ENCODE measurements around the gene TMPRSS15.

The TMPRSS15 gene

DNA sequence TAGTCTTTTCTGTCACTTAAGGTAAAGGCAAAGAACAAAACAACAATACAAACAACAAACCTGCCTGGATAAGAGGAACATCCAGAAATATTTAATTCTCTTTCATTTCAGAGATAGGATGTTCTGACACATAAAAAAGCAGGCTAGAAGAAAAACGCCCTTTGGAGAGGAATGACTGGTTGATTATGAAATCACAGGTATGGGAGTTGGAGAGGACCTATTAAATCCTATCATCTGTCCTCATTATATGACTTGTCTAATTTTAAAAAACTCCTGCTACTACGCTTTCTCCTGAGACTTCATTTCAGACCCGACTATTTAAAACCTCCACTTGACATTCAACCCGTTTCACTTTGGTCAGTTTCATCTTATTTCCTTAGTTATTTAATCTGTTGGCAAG lies 54.1 kb downstream of the TMPRSS15 start:
- DNase-seq (ENCODE audit: low spot score), result peak; percentile 2

DNA sequence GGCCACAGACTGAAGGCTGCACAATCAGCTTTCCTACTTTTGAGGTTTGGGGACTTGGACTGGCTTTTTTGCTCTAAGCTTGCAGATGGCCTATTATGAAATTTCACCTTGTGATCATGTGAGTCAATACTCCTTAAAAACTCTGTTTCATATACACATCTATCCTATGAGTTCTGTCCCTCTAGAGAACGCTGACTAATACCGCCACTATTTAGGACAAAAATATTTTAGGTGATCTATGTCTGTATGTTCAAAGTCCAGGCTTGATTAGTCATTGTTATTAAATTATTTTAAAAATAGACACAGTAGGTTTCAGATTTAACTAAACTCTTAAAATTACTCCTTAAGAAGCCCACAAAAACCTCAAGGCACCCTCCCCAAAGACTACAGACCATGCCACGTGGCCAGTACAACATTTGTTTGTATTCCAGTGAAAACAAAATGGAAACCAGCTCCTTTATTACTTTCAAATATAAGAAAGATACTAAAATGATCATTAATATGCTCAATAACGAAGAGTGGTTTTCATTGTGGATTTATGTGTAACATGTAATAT lies 63.1 kb downstream of the TMPRSS15 start:
- no peak for DNase-seq (ENCODE audit: low spot score)

DNA sequence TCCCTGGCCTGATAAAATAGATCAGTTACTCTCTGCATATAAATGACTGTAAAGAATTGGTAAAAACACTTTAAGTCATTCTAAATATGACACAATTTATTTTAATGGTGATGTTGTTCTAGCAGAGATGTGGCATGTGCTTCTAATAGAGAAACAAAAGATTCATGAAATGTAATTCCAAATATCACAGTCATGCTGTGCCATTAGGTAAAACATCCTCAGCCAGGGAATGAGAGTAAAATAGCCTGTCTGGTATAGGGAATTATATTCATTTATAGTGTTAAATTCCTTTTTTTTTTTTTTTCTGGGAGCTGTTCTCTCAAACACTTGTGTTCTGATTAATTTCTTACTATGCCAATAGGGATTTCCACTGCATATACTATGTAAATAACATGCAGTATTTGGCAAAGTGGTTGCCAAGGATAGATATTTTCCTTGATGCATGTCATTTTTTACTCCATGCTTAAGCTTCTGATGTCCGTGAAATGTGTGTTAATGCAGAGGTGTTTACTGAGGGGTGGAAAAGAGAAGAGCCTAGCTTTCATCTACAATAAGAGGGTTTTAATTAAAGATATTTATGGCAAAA lies 67.8 kb downstream of the TMPRSS15 start:
- DNase-seq (ENCODE audit: low spot score), result no peak

DNA sequence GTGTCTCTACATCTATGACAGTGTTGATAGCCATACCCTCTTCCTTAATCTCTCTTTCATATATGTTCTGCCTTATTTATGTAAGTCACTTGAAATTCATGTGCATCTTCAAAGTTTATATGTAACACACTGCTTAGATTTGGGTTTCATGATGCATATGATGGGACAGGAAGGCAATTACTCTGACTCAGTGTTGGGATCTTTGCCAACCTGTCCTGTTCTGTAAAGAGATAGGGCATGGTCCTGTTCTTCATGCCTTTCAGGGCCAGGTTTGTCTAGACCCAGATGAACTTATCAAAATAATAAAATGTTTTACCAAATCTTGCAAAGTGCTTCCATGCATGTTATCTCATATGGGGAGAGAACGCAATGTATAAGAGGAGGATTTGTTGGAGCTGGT lies 69.5 kb downstream of the TMPRSS15 start:
- no peak for DNase-seq (ENCODE audit: low spot score)

DNA sequence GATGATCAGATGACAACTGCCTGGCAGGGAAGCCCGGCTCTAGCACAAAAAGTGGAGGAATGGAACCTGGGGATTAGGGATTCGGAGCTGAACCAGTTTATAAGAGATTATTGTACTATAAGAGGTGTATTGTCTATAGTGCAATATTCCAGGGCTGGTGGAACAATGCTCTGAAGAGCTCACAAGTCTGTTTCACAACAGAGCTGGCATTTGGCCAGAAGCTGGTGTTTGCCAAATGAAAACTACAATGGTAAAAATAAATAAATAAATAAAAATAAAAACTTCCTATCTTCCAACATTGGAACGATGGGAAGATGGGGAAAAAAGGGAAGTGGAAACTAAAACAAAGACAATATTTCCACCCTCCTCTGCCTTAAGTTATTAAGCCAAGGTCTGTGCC lies 85.4 kb downstream of the TMPRSS15 start:
- DNase-seq (ENCODE audit: low spot score), result no peak

DNA sequence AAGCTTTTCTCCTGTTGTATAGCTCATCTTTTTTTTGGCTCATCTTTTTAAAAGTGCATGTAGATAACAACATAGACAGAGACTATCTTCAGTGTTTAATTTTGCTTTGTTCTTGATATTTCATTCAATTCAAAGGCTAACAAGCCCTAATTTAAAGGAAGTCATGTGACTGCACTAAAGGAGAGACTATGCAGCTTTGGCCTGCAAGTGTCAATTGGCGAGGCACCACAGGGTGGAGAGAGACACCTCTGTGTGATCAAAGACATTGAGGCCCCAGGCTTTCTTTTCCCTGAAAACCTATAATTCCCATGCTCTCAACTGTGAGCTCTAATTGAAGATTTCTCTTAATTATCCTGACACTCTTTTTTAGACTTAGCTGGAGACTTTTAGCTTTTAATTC lies 105.4 kb downstream of the TMPRSS15 start:
- DNase-seq (ENCODE audit: low spot score), result no peak

DNA sequence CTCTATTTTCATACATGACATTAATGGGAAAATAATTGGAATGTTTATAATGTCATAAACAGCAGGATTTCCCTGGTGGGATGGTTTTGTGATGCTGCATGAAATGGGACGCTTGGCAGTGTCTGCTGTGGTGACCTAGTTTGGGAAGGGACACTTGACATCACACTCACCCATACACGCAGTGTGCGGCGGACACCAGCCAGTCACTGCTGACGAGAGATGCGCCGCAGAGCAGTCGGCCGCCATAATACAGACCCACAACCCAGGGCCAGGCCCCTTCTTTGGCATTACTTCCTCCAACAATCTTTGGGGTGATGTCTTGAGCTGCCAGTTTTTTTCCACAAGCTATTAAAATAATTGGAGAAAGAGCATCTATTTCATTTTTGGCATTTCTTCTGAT lies 109.5 kb downstream of the TMPRSS15 start:
- DNase-seq (ENCODE audit: low spot score), result no peak

DNA sequence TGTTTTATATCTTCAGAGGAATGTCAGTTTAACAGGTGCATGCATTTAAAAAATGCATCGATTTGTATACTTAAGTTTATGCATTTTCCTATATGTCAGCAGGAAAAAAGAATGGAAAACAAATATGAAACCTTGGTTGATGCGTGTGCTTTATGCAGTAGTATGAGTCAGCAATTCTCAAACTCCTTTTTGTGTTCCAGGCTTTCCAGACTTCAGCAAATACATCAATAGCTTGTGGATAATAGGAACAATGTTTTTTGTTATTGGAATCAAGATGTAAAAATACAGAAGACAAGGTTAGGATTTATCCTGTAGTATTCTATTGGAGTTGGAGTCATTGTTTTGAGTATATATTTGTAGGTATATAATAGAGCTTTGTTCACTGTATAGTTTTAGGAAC lies 113.7 kb downstream of the TMPRSS15 start:
- no peak for DNase-seq (ENCODE audit: low spot score)

DNA sequence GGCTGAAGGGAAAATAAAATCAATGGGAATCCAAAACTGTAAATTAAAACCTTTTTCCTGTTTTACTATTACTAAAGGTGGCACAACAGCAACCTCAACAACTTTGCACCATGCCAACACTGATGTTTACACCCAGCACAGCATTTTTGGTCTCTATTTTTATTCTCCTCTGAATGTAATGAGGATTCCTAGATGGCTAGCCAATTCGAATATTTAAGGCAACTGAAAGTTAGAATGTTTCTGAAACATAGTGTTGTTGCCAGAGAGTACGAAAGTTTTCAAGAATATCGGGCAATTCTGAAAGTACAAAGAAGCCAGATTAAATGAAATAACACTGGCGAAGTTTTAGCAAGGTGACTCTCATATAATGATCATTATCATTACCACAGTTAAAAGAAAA lies 118.2 kb downstream of the TMPRSS15 start:
- no peak for DNase-seq (ENCODE audit: low spot score)

DNA sequence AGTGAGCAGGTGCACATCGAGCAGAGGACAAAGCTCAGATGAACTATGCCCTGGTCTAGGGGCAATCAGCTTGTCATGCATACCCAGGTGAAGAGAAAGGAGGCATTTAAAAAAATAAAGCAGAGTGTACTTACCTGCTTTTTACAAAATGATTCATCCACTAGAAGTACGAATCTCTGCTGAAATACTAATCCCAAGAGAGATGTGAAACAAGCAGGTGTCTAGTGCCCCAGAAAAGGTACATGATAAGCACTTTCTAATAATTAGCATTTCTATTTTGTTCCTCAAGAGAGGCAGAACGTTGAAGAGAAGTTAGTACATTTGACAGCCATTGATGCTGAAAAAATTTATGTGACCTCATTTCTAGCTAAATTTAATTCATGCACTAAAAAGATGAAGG lies 127.8 kb downstream of the TMPRSS15 start:
- peak; percentile 57 for DNase-seq (ENCODE audit: low spot score)

DNA sequence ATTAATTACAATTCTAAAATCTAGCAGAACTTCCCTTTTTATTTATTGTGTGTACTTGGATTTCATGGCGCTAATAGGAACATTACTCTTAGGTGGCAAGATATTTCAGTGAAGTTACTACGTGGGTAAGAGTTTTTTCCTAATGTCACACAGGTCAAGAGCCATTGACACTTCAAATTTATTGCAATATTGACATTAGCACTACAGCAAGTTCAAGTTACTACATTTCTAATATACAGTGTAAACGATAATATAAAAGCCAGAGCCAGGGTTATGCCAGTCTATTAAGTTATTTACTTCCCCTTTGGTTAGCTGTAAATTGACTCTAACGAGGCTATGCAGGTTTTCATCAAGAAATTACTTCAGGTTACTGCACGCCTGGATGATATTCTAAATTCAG lies 129.2 kb downstream of the TMPRSS15 start:
- no peak for DNase-seq (ENCODE audit: low spot score)

DNA sequence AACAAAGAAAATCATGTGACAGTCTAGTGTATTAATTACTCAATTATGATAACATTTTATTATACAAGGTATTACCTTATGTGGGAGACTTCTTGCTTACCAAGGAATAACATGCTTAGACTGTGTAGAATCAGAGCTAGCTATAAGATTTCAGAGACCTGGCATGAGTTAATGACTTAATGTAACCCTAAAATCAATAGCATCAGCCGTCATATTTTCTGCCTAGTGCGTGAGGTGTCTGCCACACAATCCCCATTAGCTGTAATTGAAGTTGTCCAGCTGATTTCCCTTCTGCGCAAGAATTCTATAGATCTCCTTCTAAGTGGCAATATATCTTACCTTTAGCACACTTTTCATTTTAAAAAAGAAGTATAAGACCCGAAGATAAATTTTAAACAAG lies 130.2 kb downstream of the TMPRSS15 start:
- DNase-seq (ENCODE audit: low spot score), result no peak

DNA sequence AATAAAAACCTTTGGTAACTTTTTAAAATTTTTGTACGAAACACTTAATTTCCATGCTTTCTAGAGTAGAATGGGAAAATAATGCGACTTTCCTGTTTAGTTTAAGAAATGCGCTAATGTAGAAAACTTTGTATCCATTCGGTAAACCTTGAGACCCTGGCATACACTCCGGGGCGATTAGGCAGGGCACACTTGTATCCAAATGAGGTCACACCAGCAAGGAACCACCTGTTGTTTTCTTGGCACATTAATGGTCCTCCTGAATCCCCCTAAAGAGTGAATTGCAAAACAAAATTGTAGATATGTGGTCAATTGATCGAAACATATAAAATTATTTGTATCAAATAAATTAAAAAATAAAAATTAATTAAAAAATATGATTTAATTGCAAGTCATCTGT lies 133.7 kb downstream of the TMPRSS15 start:
- DNase-seq (ENCODE audit: low spot score), result no peak

DNA sequence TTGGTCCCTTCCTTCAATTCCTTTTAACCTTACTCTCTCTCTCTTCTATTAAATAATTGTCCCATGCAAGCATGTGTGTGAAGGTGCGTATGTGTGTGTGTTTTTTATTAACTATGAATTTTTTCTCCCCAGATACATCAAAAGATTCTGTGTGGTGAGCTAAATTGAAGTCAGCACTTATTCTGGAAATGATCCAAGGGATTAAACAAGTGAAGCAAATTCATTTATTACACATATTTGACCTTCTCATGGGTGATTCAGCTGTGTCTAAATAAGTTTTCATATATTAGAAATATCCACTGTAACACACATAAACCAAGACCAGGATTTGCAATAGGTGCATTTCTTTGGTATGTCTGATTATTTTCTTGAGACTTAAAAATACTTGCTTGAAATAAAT lies 134.7 kb downstream of the TMPRSS15 start:
- DNase-seq (ENCODE audit: low spot score), result no peak

DNA sequence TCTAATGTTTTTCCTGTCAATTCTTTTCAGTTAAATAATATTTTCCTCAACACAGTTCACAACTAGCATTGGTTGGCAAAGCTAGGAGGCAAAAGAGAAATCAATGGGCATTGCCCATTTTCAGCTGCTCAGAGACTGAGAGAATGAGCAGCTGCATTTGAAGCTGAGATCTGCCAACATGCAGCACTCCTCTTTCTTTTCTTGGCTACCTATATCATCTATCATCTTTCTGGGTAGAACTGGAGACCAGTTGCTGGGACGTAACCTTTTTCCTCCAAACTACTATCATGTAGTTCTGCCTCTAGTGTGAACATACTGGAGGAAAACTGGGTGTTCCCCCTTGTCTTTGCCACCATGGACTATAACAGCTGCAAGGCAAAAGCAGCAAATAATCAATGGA lies 136.1 kb downstream of the TMPRSS15 start:
- no peak for DNase-seq (ENCODE audit: low spot score)

DNA sequence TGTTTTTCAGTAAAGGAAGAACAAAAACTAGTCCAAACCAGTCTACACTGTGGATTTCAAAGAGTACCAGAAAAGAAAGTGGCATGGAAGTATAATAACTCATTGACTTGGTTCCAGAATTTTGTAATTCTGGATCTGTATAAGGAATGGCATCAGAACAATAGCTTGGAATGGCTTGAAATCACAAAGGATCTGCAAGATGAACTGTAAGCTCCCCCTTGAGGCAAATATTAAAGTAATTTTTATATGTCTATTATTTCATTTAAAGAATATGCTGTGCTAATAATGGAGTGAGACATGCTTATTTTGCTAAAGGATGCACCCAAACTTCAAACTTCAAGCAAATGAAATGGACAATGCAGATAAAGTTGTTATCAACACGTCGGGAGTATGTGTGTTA lies 137.6 kb downstream of the TMPRSS15 start:
- no peak for DNase-seq (ENCODE audit: low spot score)

DNA sequence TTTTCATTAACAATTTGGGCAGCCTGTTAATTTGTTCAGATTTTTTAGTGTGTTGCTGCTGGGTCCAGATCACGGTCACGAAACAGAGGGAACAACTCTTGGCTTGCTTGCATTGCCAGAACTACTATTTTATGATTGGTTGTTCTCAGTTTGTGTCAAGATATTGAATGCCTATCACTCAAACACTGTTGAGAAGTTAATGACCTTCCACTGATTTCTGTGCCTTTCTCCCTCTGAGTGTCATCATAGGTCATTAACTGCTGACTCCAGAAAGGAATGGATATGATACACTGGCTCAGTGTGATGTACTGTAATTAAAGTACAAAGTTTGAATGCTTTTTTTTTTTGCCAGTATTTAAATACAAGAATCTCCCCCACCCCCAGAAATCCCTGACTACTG lies 149.8 kb downstream of the TMPRSS15 start:
- DNase-seq (ENCODE audit: low spot score), result no peak

DNA sequence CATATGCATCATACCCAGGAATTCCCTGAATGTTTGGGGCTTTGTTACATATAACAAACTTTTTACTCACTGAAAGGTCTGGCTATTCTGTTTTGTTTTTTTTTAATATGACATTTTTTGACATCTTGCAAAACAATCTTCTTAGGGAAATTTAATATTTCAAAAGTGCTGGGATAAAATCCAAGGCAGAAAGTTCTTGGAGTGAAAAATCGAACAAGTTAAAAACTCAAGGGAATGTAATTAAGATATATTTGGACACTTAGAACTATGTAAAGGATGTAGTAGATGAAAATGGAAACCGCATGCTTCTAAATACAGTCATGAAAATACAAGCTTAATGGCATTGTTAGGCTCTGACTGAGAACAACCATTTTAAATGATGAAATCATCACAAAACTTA lies 150.4 kb downstream of the TMPRSS15 start:
- no peak for DNase-seq (ENCODE audit: low spot score)

DNA sequence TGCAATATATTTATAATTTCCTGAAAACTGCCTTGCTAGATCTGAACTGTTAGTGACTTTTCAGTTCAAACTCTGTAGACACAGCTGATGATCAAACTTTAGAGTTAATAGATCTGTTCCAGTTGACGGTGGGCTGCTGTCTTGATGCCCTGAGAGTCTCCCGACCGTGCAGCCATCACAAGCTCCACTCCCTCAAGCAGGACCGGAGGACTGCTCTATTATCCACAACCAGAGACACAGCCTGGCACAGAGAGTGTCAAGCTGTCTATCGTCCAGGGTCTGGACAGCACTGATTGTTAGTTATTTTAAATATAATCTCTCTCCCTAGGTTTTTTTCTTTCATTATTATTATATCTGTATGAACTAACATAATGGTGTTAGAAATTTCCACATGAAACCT lies 150.9 kb downstream of the TMPRSS15 start:
- no peak for DNase-seq (ENCODE audit: low spot score)

DNA sequence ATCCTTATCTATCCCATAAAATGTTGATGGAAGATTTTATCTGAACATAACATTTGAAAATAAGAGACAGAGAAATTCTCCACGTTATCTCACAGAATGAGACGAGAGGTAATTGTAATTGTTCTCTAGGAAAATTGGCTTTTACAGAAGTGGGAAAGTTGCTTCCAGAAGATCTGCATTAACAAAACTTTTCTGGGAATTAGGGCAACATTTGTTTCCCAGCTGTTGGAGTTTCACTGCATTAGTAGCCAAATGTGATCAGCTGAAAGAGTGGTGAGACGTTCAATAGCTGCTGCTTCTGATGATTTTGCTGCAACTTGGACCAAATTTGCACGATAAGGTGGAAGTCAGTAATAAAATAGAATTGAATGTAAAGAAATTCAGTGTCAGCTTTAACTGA lies 151.3 kb downstream of the TMPRSS15 start:
- no peak for DNase-seq (ENCODE audit: low spot score)

DNA sequence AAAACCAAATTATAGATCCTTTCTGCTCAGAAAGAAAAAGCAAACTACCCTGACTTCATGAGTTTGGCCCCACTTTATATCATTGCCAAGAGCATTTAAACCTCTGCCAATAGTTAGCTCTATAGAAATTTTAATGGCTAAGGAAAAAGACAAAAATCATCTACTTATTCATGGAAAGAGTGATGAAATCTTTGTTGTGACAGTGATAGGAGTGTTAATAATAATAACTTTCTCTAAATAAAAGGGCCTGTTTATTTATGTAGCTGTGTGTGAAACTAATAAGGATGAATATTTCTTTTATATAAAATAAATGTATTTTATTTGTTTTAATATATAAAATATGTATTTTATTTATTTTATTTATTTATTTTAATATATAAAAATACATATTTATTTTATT lies 152.5 kb downstream of the TMPRSS15 start:
- no peak for DNase-seq (ENCODE audit: low spot score)

DNA sequence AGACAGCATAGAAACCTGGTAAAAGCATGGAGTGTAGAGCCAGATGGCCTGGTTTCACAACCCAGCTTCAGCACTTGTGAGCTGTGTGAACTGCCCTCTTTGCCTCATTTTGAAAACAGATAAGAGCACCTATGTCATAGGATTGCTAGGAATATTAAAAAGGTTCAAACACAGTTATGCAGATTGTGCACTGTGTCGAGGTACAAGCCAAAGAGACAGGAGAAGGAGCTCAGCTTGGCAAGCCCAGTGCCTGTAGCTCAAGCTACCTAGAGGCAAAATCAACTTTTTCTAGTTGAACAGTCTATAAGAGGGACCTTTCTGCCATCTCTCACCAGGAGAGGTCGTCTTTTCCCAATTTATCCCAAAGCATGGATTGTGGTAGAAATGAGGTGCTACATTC lies 153.9 kb downstream of the TMPRSS15 start:
- DNase-seq (ENCODE audit: low spot score), result no peak

DNA sequence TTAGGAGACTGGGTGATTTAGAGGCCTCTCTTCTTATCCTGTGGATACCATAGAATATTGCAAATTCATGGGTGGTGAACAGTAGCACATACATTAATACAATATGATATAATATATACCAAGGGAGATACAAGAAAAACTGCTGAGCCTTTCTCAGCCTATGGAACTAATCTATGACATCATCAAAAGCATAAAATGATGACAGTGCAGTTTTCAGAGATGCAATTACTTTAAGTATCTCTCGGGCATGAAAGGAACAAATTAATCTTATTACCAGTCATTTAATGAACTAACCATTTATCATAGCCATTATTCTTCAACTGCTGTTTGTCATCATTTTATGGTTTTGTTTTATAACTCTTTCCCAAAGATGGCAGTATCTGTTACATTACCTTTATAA lies 155.4 kb downstream of the TMPRSS15 start:
- DNase-seq (ENCODE audit: low spot score), result no peak

DNA sequence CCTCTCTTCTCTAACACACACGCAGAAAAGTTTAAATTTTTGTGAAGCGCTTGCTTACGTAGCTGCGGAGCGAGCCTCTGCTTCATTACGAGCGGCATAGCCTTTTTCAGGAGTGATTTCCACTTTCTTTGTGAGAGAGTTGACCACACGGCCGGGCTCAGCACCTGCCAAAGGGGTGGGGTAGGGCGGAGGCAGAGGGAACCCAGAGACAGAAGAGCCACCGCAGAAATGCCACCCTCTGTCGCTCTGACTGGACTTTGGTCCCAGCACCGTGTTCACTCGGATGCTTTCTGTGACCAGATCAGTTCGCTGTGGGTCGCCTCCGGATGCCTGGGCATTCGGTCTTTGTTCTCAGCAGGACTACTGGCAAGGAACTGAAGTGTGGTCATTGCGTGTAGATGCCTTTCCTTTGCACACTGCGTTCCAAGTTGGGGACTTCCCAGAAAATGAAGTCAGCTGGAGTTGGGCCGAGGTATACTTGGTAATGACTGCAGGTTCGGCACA lies 158.1 kb downstream of the TMPRSS15 start:
- no peak for DNase-seq (ENCODE audit: low spot score)
